ENCODE data around the gene YJU2.

DNA sequence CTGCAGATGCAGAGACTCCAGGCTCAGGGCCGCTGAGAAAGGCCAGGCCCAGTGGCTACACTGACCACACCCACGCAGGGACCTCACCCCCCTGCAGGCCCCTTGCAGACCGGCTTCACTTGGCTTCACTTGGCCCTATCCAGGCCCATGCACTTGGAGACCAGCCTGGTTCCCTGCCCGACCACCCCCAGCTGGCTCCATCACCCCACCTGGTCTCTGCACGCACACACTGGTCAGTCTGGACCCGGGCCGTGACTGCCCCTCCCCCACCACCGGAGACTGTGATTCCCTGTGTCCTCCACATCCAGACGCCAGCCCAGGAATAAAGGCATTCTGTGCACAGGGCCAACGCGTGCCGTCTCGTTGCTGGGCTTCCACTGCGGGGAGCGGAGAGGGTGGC is 22.4 kb upstream of the YJU2 start:
- TF ChIP-seq CTCF (conservative IDR thresholded peaks at IDR 0.05; ENCODE audit: low read depth in 2 of 2) (no peak), CREB1 (CRISPR knock-in tag; IDR thresholded peaks at IDR 0.05; ENCODE audit: low read depth) (no peak), EZH2phosphoT487 (IDR thresholded peaks at IDR 0.05; ENCODE audit: unreplicated experiment) (no peak), POLR2AphosphoS5 (IDR thresholded peaks at IDR 0.05; ENCODE audit: low read depth) (no peak), EZH2 (IDR thresholded peaks at IDR 0.05; ENCODE audit: low read depth, unreplicated experiment) (no peak), STAT1 (IDR thresholded peaks at IDR 0.05; ENCODE audit: unreplicated experiment) (no peak), JUNB (IDR thresholded peaks at IDR 0.05; ENCODE audit: unreplicated experiment) (no peak), NANOG (IDR thresholded peaks at IDR 0.05; ENCODE audit: borderline replicate concordance) (no peak), ZNF331 (CRISPR knock-in tag; IDR thresholded peaks at IDR 0.05; ENCODE audit: low read depth) (no peak)
- TF ChIP-seq, protein P1, sequence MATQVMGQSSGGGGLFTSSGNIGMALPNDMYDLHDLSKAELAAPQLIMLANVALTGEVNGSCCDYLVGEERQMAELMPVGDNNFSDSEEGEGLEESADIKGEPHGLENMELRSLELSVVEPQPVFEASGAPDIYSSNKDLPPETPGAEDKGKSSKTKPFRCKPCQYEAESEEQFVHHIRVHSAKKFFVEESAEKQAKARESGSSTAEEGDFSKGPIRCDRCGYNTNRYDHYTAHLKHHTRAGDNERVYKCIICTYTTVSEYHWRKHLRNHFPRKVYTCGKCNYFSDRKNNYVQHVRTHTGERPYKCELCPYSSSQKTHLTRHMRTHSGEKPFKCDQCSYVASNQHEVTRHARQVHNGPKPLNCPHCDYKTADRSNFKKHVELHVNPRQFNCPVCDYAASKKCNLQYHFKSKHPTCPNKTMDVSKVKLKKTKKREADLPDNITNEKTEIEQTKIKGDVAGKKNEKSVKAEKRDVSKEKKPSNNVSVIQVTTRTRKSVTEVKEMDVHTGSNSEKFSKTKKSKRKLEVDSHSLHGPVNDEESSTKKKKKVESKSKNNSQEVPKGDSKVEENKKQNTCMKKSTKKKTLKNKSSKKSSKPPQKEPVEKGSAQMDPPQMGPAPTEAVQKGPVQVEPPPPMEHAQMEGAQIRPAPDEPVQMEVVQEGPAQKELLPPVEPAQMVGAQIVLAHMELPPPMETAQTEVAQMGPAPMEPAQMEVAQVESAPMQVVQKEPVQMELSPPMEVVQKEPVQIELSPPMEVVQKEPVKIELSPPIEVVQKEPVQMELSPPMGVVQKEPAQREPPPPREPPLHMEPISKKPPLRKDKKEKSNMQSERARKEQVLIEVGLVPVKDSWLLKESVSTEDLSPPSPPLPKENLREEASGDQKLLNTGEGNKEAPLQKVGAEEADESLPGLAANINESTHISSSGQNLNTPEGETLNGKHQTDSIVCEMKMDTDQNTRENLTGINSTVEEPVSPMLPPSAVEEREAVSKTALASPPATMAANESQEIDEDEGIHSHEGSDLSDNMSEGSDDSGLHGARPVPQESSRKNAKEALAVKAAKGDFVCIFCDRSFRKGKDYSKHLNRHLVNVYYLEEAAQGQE (IDR thresholded peaks at IDR 0.05; ENCODE audit: unreplicated experiment): no peak
- TF ChIP-seq, protein P2, sequence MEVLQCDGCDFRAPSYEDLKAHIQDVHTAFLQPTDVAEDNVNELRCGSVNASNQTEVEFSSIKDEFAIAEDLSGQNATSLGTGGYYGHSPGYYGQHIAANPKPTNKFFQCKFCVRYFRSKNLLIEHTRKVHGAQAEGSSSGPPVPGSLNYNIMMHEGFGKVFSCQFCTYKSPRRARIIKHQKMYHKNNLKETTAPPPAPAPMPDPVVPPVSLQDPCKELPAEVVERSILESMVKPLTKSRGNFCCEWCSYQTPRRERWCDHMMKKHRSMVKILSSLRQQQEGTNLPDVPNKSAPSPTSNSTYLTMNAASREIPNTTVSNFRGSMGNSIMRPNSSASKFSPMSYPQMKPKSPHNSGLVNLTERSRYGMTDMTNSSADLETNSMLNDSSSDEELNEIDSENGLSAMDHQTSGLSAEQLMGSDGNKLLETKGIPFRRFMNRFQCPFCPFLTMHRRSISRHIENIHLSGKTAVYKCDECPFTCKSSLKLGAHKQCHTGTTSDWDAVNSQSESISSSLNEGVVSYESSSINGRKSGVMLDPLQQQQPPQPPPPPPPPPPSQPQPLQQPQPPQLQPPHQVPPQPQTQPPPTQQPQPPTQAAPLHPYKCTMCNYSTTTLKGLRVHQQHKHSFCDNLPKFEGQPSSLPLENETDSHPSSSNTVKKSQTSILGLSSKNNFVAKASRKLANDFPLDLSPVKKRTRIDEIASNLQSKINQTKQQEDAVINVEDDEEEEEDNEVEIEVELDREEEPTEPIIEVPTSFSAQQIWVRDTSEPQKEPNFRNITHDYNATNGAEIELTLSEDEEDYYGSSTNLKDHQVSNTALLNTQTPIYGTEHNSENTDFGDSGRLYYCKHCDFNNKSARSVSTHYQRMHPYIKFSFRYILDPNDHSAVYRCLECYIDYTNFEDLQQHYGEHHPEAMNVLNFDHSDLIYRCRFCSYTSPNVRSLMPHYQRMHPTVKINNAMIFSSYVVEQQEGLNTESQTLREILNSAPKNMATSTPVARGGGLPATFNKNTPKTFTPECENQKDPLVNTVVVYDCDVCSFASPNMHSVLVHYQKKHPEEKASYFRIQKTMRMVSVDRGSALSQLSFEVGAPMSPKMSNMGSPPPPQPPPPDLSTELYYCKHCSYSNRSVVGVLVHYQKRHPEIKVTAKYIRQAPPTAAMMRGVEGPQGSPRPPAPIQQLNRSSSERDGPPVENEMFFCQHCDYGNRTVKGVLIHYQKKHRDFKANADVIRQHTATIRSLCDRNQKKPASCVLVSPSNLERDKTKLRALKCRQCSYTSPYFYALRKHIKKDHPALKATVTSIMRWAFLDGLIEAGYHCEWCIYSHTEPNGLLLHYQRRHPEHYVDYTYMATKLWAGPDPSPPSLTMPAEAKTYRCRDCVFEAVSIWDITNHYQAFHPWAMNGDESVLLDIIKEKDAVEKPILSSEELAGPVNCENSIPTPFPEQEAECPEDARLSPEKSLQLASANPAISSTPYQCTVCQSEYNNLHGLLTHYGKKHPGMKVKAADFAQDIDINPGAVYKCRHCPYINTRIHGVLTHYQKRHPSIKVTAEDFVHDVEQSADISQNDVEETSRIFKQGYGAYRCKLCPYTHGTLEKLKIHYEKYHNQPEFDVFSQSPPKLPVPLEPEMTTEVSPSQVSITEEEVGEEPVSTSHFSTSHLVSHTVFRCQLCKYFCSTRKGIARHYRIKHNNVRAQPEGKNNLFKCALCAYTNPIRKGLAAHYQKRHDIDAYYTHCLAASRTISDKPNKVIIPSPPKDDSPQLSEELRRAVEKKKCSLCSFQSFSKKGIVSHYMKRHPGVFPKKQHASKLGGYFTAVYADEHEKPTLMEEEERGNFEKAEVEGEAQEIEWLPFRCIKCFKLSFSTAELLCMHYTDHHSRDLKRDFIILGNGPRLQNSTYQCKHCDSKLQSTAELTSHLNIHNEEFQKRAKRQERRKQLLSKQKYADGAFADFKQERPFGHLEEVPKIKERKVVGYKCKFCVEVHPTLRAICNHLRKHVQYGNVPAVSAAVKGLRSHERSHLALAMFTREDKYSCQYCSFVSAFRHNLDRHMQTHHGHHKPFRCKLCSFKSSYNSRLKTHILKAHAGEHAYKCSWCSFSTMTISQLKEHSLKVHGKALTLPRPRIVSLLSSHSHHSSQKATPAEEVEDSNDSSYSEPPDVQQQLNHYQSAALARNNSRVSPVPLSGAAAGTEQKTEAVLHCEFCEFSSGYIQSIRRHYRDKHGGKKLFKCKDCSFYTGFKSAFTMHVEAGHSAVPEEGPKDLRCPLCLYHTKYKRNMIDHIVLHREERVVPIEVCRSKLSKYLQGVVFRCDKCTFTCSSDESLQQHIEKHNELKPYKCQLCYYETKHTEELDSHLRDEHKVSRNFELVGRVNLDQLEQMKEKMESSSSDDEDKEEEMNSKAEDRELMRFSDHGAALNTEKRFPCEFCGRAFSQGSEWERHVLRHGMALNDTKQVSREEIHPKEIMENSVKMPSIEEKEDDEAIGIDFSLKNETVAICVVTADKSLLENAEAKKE (CRISPR knock-in tag; IDR thresholded peaks at IDR 0.05): no peak
- TF ChIP-seq, protein P3, sequence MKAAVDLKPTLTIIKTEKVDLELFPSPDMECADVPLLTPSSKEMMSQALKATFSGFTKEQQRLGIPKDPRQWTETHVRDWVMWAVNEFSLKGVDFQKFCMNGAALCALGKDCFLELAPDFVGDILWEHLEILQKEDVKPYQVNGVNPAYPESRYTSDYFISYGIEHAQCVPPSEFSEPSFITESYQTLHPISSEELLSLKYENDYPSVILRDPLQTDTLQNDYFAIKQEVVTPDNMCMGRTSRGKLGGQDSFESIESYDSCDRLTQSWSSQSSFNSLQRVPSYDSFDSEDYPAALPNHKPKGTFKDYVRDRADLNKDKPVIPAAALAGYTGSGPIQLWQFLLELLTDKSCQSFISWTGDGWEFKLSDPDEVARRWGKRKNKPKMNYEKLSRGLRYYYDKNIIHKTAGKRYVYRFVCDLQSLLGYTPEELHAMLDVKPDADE (IDR thresholded peaks at IDR 0.05): no peak
